Neuron (in vitro differentiated cells): ENCODE data around the gene N4BP2L1.

Experiments used
- H2AFZ ChIP-seq: one replicate; pipeline ENCODE4 v1.6.1; 2013; ENCODE audit warnings: low read depth, mild to moderate bottlenecking, inconsistent platforms, low read length, moderate library complexity
- H3K27me3 ChIP-seq: one replicate; pipeline ENCODE4 v1.6.1; 2013; ENCODE audit warnings: low read length; ENCODE audit not compliant: insufficient read depth
- H3K36me3 ChIP-seq: one replicate; pipeline ENCODE4 v1.6.1; 2013; ENCODE audit warnings: low read length; ENCODE audit not compliant: insufficient read depth
- H3K4me1 ChIP-seq: one replicate; pipeline ENCODE4 v1.6.1; 2013; ENCODE audit warnings: low read length; ENCODE audit not compliant: insufficient read depth
- H3K4me3 ChIP-seq: 2 replicates; pipeline ENCODE4 v1.5.1; 2013; ENCODE audit warnings: mild to moderate bottlenecking, low read length, moderate library complexity
- H3K9me3 ChIP-seq: one replicate; pipeline ENCODE4 v1.6.1; 2013; ENCODE audit warnings: low read length

Gene N4BP2L1

GRCh38 chr13:32426990-32427851, 709 bp downstream of the N4BP2L1 start:
- Histone ChIP-seq H3K27me3 (no peaks in the 10 kb centered on the region), H3K4me1 (no peaks in the 10 kb centered on the region), H3K36me3 (peaks cover 2% of the 10 kb centered on the region), H3K9me3 (peaks cover 2% of the 10 kb centered on the region), H2AFZ (peak overlapping the region; percentile 93), H3K4me3 (peak overlapping the region; percentile 58)

GRCh38 chr13:32426191-32426989, 1.5 kb downstream of the N4BP2L1 start:
- Histone ChIP-seq H3K4me3 (peak overlapping the region; percentile 58), H3K9me3 (peaks cover 2% of the 10 kb centered on the region), H3K27me3 (no peaks in the 10 kb centered on the region), H2AFZ (no peak overlapping the region), H3K4me1 (no peaks in the 10 kb centered on the region), H3K36me3 (peaks cover 2% of the 10 kb centered on the region)

DNA sequence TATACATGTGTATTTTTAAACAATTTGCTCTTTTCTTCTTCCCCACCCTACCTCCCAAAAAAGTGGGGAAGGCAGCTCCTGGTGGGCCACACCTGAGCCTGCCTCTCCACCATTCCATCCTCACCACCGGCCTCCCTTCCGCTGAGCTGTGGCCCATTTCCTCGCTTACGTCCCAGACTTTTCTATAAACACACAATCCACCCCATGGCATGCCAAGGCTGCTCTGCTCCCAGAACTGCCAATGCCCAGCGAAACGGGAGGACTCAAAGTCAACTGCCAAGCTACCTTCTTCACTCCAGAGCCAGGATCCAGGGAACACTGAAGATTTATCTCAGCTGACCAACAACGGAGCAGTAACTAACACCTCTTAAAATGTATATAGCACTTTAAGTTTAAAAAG, 2.8 kb downstream of the N4BP2L1 start:
- Histone ChIP-seq H3K9me3 (peaks cover 2% of the 10 kb centered on the region), H3K27me3 (no peaks in the 10 kb centered on the region), H3K4me3 (no peak overlapping the region), H2AFZ (no peak overlapping the region), H3K36me3 (no peaks in the 10 kb centered on the region), H3K4me1 (no peaks in the 10 kb centered on the region)

- no peak overlapping the region for H3K4me3 ChIP-seq
- H3K27me3 ChIP-seq = no peaks in the 10 kb centered on the region
- H2AFZ ChIP-seq = no peak overlapping the region
- no peaks in the 10 kb centered on the region for H3K4me1 ChIP-seq
- H3K36me3 ChIP-seq = no peaks in the 10 kb centered on the region
- peaks cover 4% of the 10 kb centered on the region for H3K9me3 ChIP-seq
Measured at GRCh38 chr13:32423592-32423991, 4.3 kb downstream of the N4BP2L1 start.

DNA sequence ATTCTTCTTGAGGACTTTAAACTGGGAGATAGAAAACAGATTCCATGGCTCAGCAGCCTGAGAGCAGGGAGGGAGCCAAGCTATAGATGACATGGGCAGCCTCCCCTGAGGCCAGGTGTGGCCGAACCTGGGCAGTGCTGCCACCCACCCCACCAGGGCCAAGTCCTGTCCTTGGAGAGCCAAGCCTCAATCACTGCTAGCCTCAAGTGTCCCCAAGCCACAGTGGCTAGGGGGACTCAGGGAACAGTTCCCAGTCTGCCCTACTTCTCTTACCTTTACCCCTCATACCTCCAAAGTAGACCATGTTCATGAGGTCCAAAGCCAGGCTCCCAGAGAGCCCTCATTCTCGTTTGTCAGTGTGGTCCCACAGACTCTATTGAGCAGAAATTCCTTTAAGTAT, 8.1 kb downstream of the N4BP2L1 start:
- peaks cover 4% of the 10 kb centered on the region for H3K9me3 ChIP-seq

GRCh38 chr13:32417995-32418394, 9.9 kb downstream of the N4BP2L1 start:
- H3K4me1 ChIP-seq = no peaks in the 10 kb centered on the region

More for the DNA sequence above, 8.1 kb downstream of the N4BP2L1 start:
- no peaks in the 10 kb centered on the region for H3K4me1 ChIP-seq
- no peak overlapping the region for H3K4me3 ChIP-seq
- H3K27me3 ChIP-seq = no peaks in the 10 kb centered on the region
- H3K36me3 ChIP-seq = no peaks in the 10 kb centered on the region
- H2AFZ ChIP-seq = no peak overlapping the region

DNA sequence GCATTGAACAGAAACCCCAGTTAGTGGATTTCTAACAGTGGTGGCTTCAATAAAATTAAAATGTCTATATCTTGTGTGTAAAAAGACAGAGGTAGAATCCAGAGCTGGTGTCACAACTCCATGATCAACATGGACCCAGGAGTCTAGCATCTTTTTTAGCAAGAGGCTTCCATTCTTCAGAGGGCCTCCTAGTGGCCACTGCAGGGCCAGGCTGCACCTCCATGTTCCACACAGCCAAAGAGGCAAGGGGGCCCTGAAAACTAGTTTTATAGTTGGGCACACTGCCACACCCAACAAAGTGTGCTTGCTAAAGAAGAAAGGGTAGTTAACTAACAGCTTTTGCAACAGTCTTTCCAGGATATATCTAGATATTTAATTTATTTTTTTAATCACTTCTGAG, 12.9 kb downstream of the N4BP2L1 start:
- H3K4me3 ChIP-seq = no peak overlapping the region
- H3K27me3 ChIP-seq = no peaks in the 10 kb centered on the region
- peaks cover 4% of the 10 kb centered on the region for H3K9me3 ChIP-seq
- H3K36me3 ChIP-seq = no peaks in the 10 kb centered on the region
- no peak overlapping the region for H2AFZ ChIP-seq
- no peaks in the 10 kb centered on the region for H3K4me1 ChIP-seq

More at GRCh38 chr13:32417995-32418394, 9.9 kb downstream of the N4BP2L1 start:
- Histone ChIP-seq H3K27me3 (no peaks in the 10 kb centered on the region), H3K9me3 (peaks cover 4% of the 10 kb centered on the region), H2AFZ (no peak overlapping the region), H3K4me3 (no peak overlapping the region), H3K36me3 (no peaks in the 10 kb centered on the region)

DNA sequence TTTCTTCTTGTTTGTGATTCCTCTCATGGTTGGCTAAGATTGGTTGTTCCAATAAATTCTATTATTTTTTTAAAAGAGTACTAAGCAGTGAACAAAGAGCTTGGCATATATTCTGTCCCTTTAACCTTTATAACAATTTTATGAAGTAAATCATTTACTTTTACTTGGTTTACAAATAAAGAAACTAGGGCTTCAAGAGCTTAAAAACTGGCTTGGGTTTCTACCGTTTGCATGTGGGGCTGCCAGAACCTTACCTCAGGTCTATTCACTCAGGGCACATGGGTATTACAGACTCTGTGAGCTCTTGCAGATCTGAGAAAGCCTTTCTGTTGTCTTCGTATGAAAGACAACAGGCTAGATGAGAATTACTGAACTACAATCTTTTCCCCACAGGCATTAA, 13.3 kb downstream of the N4BP2L1 start:
- no peak overlapping the region for H2AFZ ChIP-seq
- H3K9me3 ChIP-seq = peaks cover 2% of the 10 kb centered on the region
- H3K27me3 ChIP-seq = no peaks in the 10 kb centered on the region
- H3K4me1 ChIP-seq = peaks cover 2% of the 10 kb centered on the region
- no peak overlapping the region for H3K4me3 ChIP-seq
- no peaks in the 10 kb centered on the region for H3K36me3 ChIP-seq

GRCh38 chr13:32413284-32413683, 14.6 kb downstream of the N4BP2L1 start:
- Histone ChIP-seq H3K4me3 (no peak overlapping the region), H3K4me1 (peaks cover 4% of the 10 kb centered on the region), H3K36me3 (no peaks in the 10 kb centered on the region), H3K9me3 (peaks cover 2% of the 10 kb centered on the region), H3K27me3 (no peaks in the 10 kb centered on the region), H2AFZ (no peak overlapping the region)

DNA sequence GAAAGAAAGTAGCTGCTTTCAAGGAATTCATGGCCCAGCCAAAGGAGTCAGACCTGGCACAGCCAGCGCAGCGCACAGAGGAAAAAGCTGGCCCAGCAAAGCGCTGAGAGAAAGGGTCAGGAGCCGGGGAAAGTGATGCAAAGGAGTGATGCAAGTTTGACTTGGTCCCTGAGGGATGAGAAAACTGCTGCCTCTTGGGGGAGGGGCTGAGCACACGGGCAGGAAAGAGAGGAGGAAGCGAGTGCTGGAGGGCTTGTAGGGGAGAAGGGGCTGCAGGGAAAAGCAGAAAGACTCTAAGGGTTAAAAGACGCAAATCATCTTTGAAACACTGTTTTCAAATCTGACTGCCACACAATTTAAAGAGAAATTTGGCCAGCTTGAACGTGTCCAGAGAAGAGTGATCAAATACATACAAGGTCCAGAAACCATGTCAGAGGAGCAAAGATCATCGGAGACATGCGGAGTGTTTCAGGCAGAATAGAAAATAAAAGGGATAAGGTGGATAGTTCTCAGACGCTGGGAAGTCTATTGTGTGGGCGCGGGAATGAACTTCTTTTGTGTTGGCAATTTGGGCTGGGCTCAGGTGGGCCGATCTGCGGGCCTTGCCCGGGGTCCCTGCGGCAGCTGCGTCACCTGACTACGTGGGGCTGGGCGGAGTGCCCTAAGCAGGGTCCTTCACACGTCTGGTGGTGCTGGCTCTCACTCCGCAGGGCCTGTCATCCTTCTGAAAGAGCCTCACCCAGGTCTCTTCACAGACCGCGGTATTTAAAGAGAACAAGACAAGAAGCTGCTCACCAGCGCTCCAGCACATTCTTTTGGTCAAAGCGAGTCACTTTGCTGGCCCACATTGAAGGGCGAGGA, 18.1 kb downstream of the N4BP2L1 start:
- no peaks in the 10 kb centered on the region for H3K9me3 ChIP-seq
- peaks cover 8% of the 10 kb centered on the region for H3K4me1 ChIP-seq
- peak overlapping the region; percentile 1 for H3K4me3 ChIP-seq
- H2AFZ ChIP-seq = peak overlapping the region; percentile 48
- H3K36me3 ChIP-seq = no peaks in the 10 kb centered on the region
- H3K27me3 ChIP-seq = no peaks in the 10 kb centered on the region

DNA sequence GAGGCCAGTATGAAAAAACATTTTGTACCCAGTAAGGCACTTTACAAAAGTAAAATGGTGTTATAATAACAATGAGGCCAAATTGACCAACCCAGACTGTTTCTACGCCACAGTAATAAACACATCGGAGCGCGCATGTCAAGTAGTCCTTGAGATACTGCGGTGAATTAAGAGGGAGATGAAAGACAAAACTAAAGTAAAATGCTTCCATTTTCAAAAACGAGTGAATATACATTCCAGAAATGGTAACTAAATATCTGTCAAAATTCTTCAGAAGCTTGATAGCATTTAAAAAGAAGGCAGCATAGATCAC, 19.0 kb downstream of the N4BP2L1 start:
- H3K36me3 ChIP-seq = no peaks in the 10 kb centered on the region
- peaks cover 8% of the 10 kb centered on the region for H3K4me1 ChIP-seq
- H2AFZ ChIP-seq = no peak overlapping the region
- H3K4me3 ChIP-seq = no peak overlapping the region
- H3K9me3 ChIP-seq = no peaks in the 10 kb centered on the region
- no peaks in the 10 kb centered on the region for H3K27me3 ChIP-seq

DNA sequence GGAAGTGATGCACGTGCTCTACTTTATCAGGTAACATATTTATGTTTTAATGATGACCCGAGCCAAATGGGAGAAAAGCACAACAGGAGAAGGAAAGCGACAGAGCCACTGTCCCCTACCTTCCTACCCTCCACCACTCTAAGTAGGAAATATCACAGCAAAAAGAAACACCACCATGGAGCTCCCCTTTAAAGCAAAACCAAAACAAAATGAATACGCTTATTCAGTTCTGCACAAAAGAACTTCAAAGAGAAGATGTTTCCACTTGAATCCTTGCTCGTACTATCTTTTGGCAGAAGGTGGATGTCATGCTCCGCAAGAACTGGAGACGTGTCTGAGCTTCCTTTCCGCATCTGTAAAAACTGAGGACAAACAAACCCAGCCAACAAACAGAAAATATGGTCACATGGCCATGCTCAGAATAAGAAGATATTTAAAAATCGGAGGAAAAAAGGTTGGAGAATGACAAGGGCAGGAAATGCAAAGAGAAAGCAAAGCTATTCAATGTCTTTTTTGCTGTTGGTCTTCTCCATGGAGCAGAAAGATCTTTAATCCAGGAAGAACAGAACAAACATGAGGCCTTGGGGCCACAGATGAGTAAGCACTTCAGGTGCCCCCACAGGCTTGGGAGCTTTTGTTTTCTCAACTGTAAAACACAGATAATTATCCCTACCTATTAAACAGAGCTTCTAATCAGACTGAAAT, 19.5 kb downstream of the N4BP2L1 start:
- Histone ChIP-seq H3K36me3 (no peaks in the 10 kb centered on the region), H3K4me3 (no peak overlapping the region), H3K9me3 (no peaks in the 10 kb centered on the region), H2AFZ (no peak overlapping the region), H3K4me1 (peaks cover 8% of the 10 kb centered on the region), H3K27me3 (no peaks in the 10 kb centered on the region)
